Ovary (tissue), 3 donors: ENCODE results near the gene MAFB.
"Not testable (repeated sequence)": the region's sequence is repeated elsewhere in the genome, so short reads cannot be mapped to it uniquely, and the experiment has no call there.

Experiments
- CTCF ChIP-seq, 3 donors: fragments of 450-650 bp in 2 of 3; fragments of 200-600 bp in 1 of 3; IDR thresholded peaks; one replicate each; pipeline versions ENCODE4 v1.5.1 to v1.8.0; 2016 to 2022; ENCODE audit warnings: antibody characterized with exemption in 3 of 3, mild to moderate bottlenecking in 1 of 3
- POLR2A ChIP-seq: fragments of 450-650 bp; IDR thresholded peaks from one replicate; pipeline ENCODE4 v1.6.1; 2017; ENCODE audit warnings: antibody characterized with exemption, mild to moderate bottlenecking, moderate library complexity
- donor health status: DM: no; HTN: no; CAD: no.

- TF ChIP-seq CTCF (IDR thresholded peaks at IDR 0.05); POLR2A: not testable (repeated sequence)
Measured at GRCh38 chr20:40736468-40736867, 47.4 kb upstream of the MAFB start.
